Activated T-cell treated with anti-CD3 and anti-CD28 coated beads, Interleukin-2, amount 50 U/mL, for 4 hours (primary cell): ENCODE results near the gene CRISP1. TPM values are rescaled to one million over a fixed set of nuclear protein-coding genes. Genes with fewer than 3 reads are reported as not detected.
"Not testable (repeated sequence)": the region's sequence is repeated elsewhere in the genome, so short reads cannot be mapped to it uniquely, and the experiment has no call there.

ENCODE experiments used
- ATAC-seq, 2 donors: fragments of 200-7000 bp; cut with Tn5 transposase; one replicate each; pipeline ENCODE4 v1.10.0; 2021
- DNase-seq: peaks from one replicate; pipeline ENCODE4 v3.0.0-alpha.2; 2020
- H3K27me3 Mint-ChIP-seq: one replicate; pipeline ENCODE4 v1.8.0; 2021; ENCODE audit warnings: low read depth, mixed read lengths
- H3K36me3 Mint-ChIP-seq: one replicate; pipeline ENCODE4 v1.8.0; 2022; ENCODE audit warnings: mixed read lengths; ENCODE audit not compliant: insufficient read depth
- H3K4me1 Mint-ChIP-seq: one replicate; pipeline ENCODE4 v1.8.0; 2021; ENCODE audit warnings: low read depth, mixed read lengths
- H3K4me3 Mint-ChIP-seq: one replicate; pipeline ENCODE4 v1.8.0; 2021; ENCODE audit warnings: mild to moderate bottlenecking, moderate library complexity, mixed read lengths
- H3K9me3 Mint-ChIP-seq: one replicate; pipeline ENCODE4 v1.8.0; 2021; ENCODE audit warnings: mixed read lengths
- total RNA-seq, 3 donors: library from RNA; stranded (reverse); gene quantifications; one replicate each; pipeline ENCODE4 v1.2.1, GENCODE V29; 2021

Gene CRISP1
- total RNA-seq, 3 donors from 2014 or later, result not detected

DNA sequence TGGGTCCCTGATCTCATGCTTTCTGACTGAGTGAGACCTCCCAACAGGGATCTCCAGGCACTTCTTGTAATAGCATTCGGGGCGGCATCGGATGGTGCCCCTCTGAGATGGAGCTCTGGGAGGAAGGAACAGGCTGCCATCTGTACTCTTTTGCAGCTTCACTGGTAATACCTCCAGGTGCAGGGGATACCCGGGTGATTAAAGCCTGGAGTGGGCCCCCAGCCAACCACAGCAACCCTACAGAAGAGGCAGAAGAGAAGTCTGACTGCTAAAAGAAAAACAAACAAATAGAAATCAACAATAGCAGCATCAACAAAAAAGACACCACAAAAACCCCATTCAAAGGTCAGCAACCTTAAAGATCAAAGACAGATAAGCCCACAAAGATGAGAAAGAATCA is 60.2 kb downstream of the CRISP1 start:
- H3K9me3 Mint-ChIP-seq, result peaks cover 10% of the 10 kb centered on the region
- H3K36me3 Mint-ChIP-seq, result no peaks in the 10 kb centered on the region
- DNase-seq (no peak), ATAC-seq (no peak)
- no peak overlapping the region for H3K4me3 Mint-ChIP-seq
- H3K4me1 Mint-ChIP-seq, result no peaks in the 10 kb centered on the region
- H3K27me3 Mint-ChIP-seq, result no peaks in the 10 kb centered on the region

DNA sequence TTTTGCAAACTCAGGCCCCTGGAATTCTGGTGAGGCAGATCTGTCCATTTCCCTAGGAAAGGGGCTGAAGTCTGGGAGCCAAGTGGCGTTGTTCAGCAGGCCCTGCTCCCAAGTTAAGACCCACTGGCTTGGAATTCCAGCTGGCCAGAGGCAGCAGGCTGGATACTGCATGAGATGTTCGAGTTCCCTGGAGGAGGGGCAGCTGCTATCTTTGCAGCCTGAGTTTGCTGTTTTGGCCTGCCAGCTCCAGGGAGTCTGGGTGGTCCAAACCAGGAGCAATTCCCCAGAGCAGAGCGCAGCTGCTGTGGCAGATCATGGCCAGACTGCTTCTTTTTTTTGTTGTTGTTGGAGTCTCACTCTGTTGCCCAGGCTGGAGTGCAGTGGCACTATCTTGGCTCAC is 61.1 kb downstream of the CRISP1 start:
- H3K4me3 Mint-ChIP-seq, result no peak overlapping the region
- ATAC-seq (no peak), DNase-seq (no peak)
- peaks cover 10% of the 10 kb centered on the region for H3K9me3 Mint-ChIP-seq
- no peaks in the 10 kb centered on the region for H3K27me3 Mint-ChIP-seq
- no peaks in the 10 kb centered on the region for H3K36me3 Mint-ChIP-seq
- H3K4me1 Mint-ChIP-seq, result no peaks in the 10 kb centered on the region

DNA sequence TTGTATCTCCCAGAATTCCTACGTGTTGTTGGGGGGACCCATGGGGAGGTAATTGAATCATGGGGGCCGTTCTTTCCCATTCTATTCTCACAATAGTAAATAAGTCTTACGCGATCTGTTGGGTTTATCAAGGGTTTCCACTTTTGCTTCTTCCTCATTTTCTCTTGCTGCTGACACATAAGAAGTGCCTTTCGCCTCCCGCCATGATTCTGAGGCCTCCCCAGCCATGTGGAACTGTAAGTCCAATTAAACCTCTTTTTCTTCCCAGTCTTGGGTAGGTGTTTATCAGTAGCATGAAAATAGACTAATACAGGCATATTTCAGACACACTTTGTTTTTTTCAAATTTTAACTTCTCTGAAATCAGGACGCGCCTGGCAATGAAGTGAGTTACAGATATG is 64.8 kb downstream of the CRISP1 start:
- Mint-ChIP-seq H3K4me1 (no peaks in the 10 kb centered on the region), H3K27me3 (no peaks in the 10 kb centered on the region), H3K9me3 (no peaks in the 10 kb centered on the region), H3K4me3 (no peak overlapping the region), H3K36me3 (no peaks in the 10 kb centered on the region)
- no peak for ATAC-seq
- DNase-seq, result no peak

DNA sequence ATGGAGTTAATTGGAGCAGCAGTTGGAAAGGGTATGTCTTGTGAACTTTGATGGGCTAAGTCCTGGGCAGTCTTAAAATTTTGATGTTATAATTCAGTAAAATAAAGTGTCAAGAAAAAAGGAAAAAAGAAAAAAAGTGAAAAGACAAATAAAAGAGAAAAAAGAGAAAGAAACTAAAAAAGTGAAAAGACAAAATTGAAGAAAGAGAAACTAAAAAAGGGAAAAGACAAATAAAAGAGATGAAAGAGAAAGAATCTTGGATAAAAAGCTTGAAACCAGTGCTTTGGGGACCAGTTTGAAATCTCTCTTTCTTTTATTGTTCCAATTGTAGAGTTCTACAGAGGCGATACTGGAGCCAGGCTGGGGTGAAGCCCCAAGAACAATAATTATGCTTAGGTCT is 67.2 kb downstream of the CRISP1 start:
- DNase-seq, result no peak
- Mint-ChIP-seq H3K4me1 (no peaks in the 10 kb centered on the region), H3K36me3 (no peaks in the 10 kb centered on the region), H3K27me3 (no peaks in the 10 kb centered on the region), H3K4me3 (no peak overlapping the region), H3K9me3 (no peaks in the 10 kb centered on the region)
- ATAC-seq, result no peak

GRCh38 chr6:49796842-49797455 is 69.4 kb downstream of the CRISP1 start:
- not testable (repeated sequence) for DNase-seq, H3K4me3 Mint-ChIP-seq, ATAC-seq, H3K27me3 Mint-ChIP-seq, H3K4me1 Mint-ChIP-seq, H3K36me3 Mint-ChIP-seq, H3K9me3 Mint-ChIP-seq

GRCh38 chr6:49790341-49790740 is 76.0 kb downstream of the CRISP1 start:
- H3K4me1 Mint-ChIP-seq, result no peaks in the 10 kb centered on the region
- no peaks in the 10 kb centered on the region for H3K9me3 Mint-ChIP-seq
- DNase-seq (no peak), ATAC-seq (no peak)
- no peaks in the 10 kb centered on the region for H3K36me3 Mint-ChIP-seq
- H3K4me3 Mint-ChIP-seq, result no peak overlapping the region
- H3K27me3 Mint-ChIP-seq, result no peaks in the 10 kb centered on the region

- Mint-ChIP-seq H3K9me3 (no peaks in the 10 kb centered on the region), H3K36me3 (no peaks in the 10 kb centered on the region), H3K4me3 (no peak within 1 kb of the TSS), H3K27me3 (no peaks in the 10 kb centered on the region), H3K4me1 (no peaks in the 10 kb centered on the region)
- DNase-seq (no peak), ATAC-seq (no peak)
Measured at GRCh38 chr6:49787176-49787575, 79.2 kb downstream of the CRISP1 start, which contains the start of gene PGK2. TSS of gene PGK2 (minus strand) at chr6:49787285. CDS start at chr6:49787187, 98 bp downstream.

DNA sequence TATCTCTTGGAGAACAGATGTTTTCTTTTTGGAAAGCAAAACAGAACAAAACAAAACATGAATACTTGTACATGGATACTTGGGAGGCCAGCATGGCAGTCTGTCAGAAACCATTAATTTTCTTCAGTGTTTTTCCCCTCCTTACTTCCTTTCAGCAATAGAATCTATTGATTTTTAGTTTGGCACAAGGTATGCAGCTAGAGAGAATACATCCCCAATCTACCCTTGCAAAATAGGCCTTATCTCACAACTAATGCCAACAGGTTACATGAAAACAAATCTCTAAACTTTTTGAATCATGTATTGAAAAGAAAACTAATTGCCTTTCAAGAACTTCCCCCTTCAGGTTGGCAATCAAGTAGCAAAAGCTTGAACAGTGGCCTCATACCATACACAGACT is 82.1 kb downstream of the CRISP1 start:
- H3K36me3 Mint-ChIP-seq, result no peaks in the 10 kb centered on the region
- ATAC-seq, result no peak
- DNase-seq, result no peak
- no peaks in the 10 kb centered on the region for H3K27me3 Mint-ChIP-seq
- no peak overlapping the region for H3K4me3 Mint-ChIP-seq
- no peaks in the 10 kb centered on the region for H3K4me1 Mint-ChIP-seq
- H3K9me3 Mint-ChIP-seq, result no peaks in the 10 kb centered on the region

Other genes starting within 250 kb of the CRISP1 start
- gene RHAG, start 229.7 kb downstream of the CRISP1 start, total RNA-seq, result under 1 TPM in 2 of 3 donors, not detected in 1; 0.22 to 0.32 TPM
- not detected for gene CRISP2, start 153.0 kb downstream of the CRISP1 start, total RNA-seq
- not detected for gene CRISP3, start 122.1 kb downstream of the CRISP1 start, total RNA-seq
- gene PGK2, start 79.2 kb downstream of the CRISP1 start, total RNA-seq, result not detected
- not detected for gene DEFB114, start 97.6 kb upstream of the CRISP1 start, total RNA-seq
- gene DEFB113, start 103.1 kb upstream of the CRISP1 start, total RNA-seq, result not detected
- not detected for gene DEFB110, start 155.5 kb upstream of the CRISP1 start, total RNA-seq
- not detected for gene DEFB112, start 183.4 kb upstream of the CRISP1 start, total RNA-seq